Measurements from ENCODE around the gene TLR9.
"Not testable (repeated sequence)": the region's sequence is repeated elsewhere in the genome, so short reads cannot be mapped to it uniquely, and the experiment has no call there.

The TLR9 gene

DNA sequence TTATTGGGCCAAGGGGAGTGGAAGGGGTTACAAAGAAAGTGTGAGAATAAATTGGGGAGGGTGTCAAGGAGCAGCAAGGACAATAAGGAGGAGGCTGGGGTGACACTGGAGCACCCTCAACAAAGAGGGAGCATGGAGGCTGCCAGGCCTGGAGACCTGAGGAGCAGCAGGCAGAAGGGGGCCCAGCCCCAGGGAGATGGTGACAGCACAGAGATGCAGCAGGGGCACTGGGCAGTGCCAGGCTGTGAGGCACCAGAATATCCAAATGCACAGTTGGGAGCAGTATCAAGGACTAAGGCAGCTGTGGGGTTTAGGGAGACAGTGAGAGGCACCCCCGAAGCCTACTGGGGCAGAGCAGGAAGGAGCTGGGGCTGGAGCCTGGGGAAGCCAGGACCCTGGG is 46.9 kb downstream of the TLR9 start:
- H3K4me3 Mint-ChIP-seq, result no peak overlapping the region

DNA sequence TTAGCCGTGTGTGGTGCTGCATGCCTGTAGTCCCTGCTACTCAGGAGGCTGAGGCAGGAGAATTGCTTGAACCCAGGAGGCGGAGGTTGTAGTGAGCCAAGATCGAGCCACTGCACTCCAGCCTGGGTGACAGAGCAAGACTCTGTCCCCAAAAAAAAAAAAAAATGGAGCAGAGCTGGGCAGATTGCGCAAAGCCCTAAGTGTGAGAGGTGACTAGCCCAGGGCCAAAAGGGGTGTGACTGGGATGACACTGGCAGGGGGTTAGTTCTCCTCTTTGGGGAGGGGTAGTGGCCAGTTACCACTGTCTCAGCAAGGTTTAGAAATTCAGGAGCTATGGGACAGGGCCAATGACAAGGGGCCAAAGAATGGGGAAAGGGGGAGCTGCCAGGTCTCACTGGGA is 47.3 kb downstream of the TLR9 start:
- not testable (repeated sequence) for H3K27ac Mint-ChIP-seq; H3K4me3 Mint-ChIP-seq; DNase-seq (ENCODE audit: low spot score); H3K9me3 Mint-ChIP-seq; H3K4me1 Mint-ChIP-seq (ENCODE audit: low read depth); H3K36me3 Mint-ChIP-seq (ENCODE audit: low read depth); H3K27me3 Mint-ChIP-seq (ENCODE audit: low read depth)

More for the DNA sequence above, 46.9 kb downstream of the TLR9 start:
- Mint-ChIP-seq H3K36me3 (ENCODE audit: low read depth) (no peaks in the 10 kb centered on the region), H3K27me3 (ENCODE audit: low read depth) (peaks cover 5% of the 10 kb centered on the region), H3K4me1 (ENCODE audit: low read depth) (peaks cover 6% of the 10 kb centered on the region), H3K9me3 (no peaks in the 10 kb centered on the region), H3K27ac (no peak overlapping the region)
- no peak for DNase-seq (ENCODE audit: low spot score)

- Mint-ChIP-seq H3K36me3 (ENCODE audit: low read depth) (no peaks in the 10 kb centered on the region), H3K27me3 (ENCODE audit: low read depth) (peaks cover 5% of the 10 kb centered on the region), H3K4me1 (ENCODE audit: low read depth) (peaks cover 9% of the 10 kb centered on the region), H3K9me3 (no peaks in the 10 kb centered on the region), H3K27ac (no peak overlapping the region), H3K4me3 (no peak overlapping the region)
- DNase-seq (ENCODE audit: low spot score), result no peak
Observed at GRCh38 chr3:52177701-52178042, 47.8 kb downstream of the TLR9 start.

- DNase-seq (ENCODE audit: low spot score), result no peak
- Mint-ChIP-seq H3K27me3 (ENCODE audit: low read depth) (peaks cover 5% of the 10 kb centered on the region), H3K27ac (no peak overlapping the region), H3K36me3 (ENCODE audit: low read depth) (no peaks in the 10 kb centered on the region), H3K4me3 (no peak overlapping the region), H3K4me1 (ENCODE audit: low read depth) (peaks cover 6% of the 10 kb centered on the region), H3K9me3 (no peaks in the 10 kb centered on the region)
Observed at GRCh38 chr3:52176951-52177700, 48.3 kb downstream of the TLR9 start.

DNA sequence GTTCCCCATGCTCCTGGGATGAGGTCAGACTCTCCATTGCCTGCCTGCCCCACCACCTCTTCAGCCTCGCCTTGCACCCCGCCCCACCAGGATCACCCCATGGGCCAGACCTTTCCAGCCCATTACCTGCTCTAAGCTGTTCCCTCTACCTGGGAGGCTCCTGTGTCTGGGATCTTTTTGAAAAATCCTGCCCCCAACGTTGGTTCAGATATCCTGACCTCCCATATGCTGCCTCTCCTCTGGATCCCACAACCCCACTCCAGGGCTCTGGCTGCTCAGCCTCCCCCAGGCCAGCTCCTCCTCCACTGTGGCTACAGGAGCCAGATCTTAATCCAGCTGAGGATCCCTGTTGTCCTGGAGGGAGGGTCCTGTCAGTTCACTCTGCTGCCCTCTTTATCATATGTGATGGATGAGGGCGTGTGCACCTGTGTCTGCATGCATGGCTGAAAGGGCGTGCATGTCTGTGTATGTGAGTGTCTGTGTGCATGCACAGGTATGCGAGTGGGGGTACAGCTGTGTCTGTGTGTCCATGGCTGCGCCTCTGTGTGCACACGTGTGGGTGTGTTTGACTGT is 49.2 kb downstream of the TLR9 start:
- no peaks in the 10 kb centered on the region for H3K9me3 Mint-ChIP-seq
- no peak overlapping the region for H3K27ac Mint-ChIP-seq
- DNase-seq (ENCODE audit: low spot score), result no peak
- H3K4me3 Mint-ChIP-seq, result no peak overlapping the region
- peaks cover 5% of the 10 kb centered on the region for H3K27me3 Mint-ChIP-seq (ENCODE audit: low read depth)
- H3K4me1 Mint-ChIP-seq (ENCODE audit: low read depth), result peaks cover 6% of the 10 kb centered on the region
- H3K36me3 Mint-ChIP-seq (ENCODE audit: low read depth), result no peaks in the 10 kb centered on the region

DNA sequence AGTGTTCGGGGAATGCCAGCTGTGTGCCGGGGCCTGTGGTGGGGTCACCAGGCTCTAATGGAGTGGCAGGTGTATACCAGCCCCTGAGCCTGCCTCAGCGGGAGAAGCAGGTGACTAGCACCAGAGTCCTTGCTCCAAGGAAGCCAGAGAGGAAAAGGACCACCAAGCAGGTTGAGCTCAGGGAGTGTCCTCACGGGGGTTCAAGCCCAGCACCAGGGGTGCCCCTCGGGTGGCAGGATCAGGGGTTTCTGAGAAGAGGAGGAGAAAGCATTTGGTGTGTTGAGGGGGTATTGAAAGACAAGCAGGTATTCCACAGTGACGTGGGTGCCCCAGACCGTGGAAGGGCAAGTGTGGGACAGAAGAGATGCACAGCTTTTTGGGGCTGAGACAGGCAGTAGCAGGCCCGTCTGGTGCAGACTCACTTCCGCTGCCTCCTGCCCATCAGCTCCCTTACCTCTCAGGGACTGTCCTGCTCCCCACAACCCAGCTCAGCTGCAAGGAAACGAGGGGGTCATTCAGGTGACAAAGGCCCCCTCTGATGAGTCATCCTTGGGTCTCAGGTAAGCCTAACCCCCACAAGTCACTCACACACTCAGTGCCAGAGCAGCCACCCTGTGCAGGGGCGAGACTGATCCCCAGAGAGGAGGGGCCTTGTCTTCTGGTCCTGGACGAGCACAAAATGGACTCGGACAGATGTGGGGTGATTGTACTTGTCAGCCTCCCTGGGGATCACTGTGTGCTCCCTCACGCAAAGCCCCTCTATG is 49.8 kb downstream of the TLR9 start:
- no peak overlapping the region for H3K27ac Mint-ChIP-seq

GRCh38 chr3:52174896-52175295 is 50.5 kb downstream of the TLR9 start:
- Mint-ChIP-seq H3K4me3 (no peak overlapping the region), H3K36me3 (ENCODE audit: low read depth) (no peaks in the 10 kb centered on the region), H3K9me3 (no peaks in the 10 kb centered on the region), H3K4me1 (ENCODE audit: low read depth) (peaks cover 6% of the 10 kb centered on the region), H3K27ac (peak overlapping the region; percentile 34), H3K27me3 (ENCODE audit: low read depth) (peaks cover 5% of the 10 kb centered on the region)
- DNase-seq (ENCODE audit: low spot score), result no peak

More for the DNA sequence above, 49.8 kb downstream of the TLR9 start:
- Mint-ChIP-seq H3K9me3 (no peaks in the 10 kb centered on the region), H3K4me3 (no peak overlapping the region), H3K27me3 (ENCODE audit: low read depth) (peaks cover 5% of the 10 kb centered on the region), H3K4me1 (ENCODE audit: low read depth) (peaks cover 6% of the 10 kb centered on the region), H3K36me3 (ENCODE audit: low read depth) (no peaks in the 10 kb centered on the region)
- no peak for DNase-seq (ENCODE audit: low spot score)

DNA sequence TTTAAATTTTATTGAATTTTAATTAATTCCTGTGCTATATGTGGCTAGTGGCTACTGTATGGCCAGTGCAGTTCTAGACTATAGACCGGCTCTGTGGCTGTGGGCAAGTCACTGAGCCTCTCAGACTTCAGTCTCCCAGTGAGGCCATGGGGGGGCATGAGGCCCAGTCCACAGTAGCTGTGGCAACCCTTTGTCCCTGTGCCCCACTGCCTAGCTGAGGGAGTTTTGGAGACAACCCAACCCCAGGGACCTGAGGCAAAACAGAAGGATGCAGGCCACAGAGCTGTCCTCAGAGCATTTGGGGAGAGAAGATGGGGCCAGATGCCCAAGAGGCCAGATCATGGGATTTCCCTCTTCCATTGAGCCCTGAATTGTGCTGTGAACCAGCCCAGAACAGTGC is 52.3 kb downstream of the TLR9 start:
- H3K27me3 Mint-ChIP-seq (ENCODE audit: low read depth), result no peaks in the 10 kb centered on the region
- H3K36me3 Mint-ChIP-seq (ENCODE audit: low read depth), result no peaks in the 10 kb centered on the region
- no peak overlapping the region for H3K27ac Mint-ChIP-seq
- H3K9me3 Mint-ChIP-seq, result no peaks in the 10 kb centered on the region
- no peak for DNase-seq (ENCODE audit: low spot score)
- no peak overlapping the region for H3K4me3 Mint-ChIP-seq
- H3K4me1 Mint-ChIP-seq (ENCODE audit: low read depth), result peaks cover 6% of the 10 kb centered on the region

GRCh38 chr3:52172262-52172757 is 53.1 kb downstream of the TLR9 start:
- DNase-seq (ENCODE audit: low spot score), result no peak
- peaks cover 6% of the 10 kb centered on the region for H3K4me1 Mint-ChIP-seq (ENCODE audit: low read depth)
- no peaks in the 10 kb centered on the region for H3K9me3 Mint-ChIP-seq
- H3K36me3 Mint-ChIP-seq (ENCODE audit: low read depth), result no peaks in the 10 kb centered on the region
- no peak overlapping the region for H3K27ac Mint-ChIP-seq
- no peak overlapping the region for H3K4me3 Mint-ChIP-seq
- H3K27me3 Mint-ChIP-seq (ENCODE audit: low read depth), result peaks cover 2% of the 10 kb centered on the region

DNA sequence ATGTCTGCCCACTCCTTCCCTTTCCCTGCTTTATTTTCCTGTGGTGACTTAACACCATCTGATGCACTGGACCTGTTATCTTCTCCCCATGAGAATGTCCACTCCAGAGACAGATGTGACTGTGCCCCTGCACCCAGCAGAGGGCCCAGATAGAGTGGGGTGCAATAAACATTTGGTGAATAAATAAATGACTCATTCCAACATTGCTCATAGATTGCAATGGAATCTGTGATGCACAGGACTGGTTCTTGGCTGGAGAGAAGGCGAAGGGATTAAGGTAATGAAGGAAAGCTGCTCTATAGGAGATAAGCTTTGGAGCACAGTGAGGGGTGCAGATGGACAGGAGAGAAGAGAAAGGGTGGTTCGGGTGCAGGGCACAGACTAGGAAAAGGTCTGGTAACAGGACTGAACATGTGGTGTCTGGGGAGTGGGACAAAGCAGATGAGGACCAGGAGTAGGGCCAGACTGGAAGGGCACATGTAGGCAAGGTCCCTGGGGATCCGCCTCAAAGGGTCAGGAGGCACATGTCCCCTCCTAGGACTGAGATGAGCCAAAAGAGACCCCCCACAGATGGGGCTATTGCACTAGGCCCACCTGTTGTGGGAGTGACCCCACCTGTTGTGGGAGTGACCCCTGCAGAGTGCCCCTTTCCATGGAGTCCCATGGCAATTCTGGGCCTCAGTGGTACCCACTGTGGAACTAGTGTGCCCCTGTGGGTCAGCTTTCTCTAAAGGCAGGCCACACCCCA is 53.8 kb downstream of the TLR9 start:
- Mint-ChIP-seq H3K27me3 (ENCODE audit: low read depth) (peaks cover 2% of the 10 kb centered on the region), H3K9me3 (no peaks in the 10 kb centered on the region), H3K4me3 (no peak overlapping the region), H3K4me1 (ENCODE audit: low read depth) (peaks cover 6% of the 10 kb centered on the region), H3K36me3 (ENCODE audit: low read depth) (no peaks in the 10 kb centered on the region), H3K27ac (no peak overlapping the region)
- no peak for DNase-seq (ENCODE audit: low spot score)
